ENCODE measurements around the gene TRPM5. TPM values are rescaled to one million over a fixed set of nuclear protein-coding genes. Genes with fewer than 3 reads are reported as not detected.

Gene TRPM5
- total and polyA plus RNA-seq, 9 of the 15 experiments (the other 6 are each of a cell fraction or from before 2014, with no cell fraction given): not detected

- CTCF ChIA-PET (ENCODE audit: low intra/inter-chr PET ratio): no interaction called here
- TF ChIP-seq ZBTB34 (CRISPR knock-in tag; IDR thresholded peaks at IDR 0.05) (no peak), SNAPC5 (CRISPR knock-in tag; IDR thresholded peaks at IDR 0.05) (no peak), ZNF24 (IDR thresholded peaks at IDR 0.05) (no peak), MEF2A (IDR thresholded peaks at IDR 0.05; ENCODE audit: control insufficient read depth, low read depth, low read length) (no peak), ZBED1 (IDR thresholded peaks at IDR 0.05) (no peak), ATF6 (CRISPR knock-in tag; IDR thresholded peaks at IDR 0.05) (no peak)
- no peak overlapping the region for H3K9ac ChIP-seq (ENCODE audit: insufficient read depth in 1 of 2, low read depth in 2 of 2, low read length in 2 of 2)
These were observed 31.0 kb upstream of the TRPM5 start for GRCh38 chr11:2475136-2475918.

More at GRCh38 chr11:2475136-2475918, 31.0 kb upstream of the TRPM5 start:
- peak in 1 of 4 experiments; percentile 2 for DNase-seq (ENCODE audit: extremely low read depth in 1 of 4, low spot score in 3 of 4)
- Histone ChIP-seq H3K79me2 (ENCODE audit: control insufficient read depth, insufficient read depth, low read length) (no peaks in the 10 kb centered on the region), H3K4me3 (no peak overlapping the region), H3K4me1 (replicated peaks in 1 of 2; ENCODE audit: control insufficient read depth in 2 of 2, insufficient read depth in 2 of 2, low read length in 2 of 2) (no peaks in the 10 kb centered on the region), H2AFZ (ENCODE audit: low read depth, low read length) (no peak overlapping the region), H3K9me3 (replicated peaks; ENCODE audit: control insufficient read depth, insufficient read depth, low read depth, low read length) (no peaks in the 10 kb centered on the region), H3K4me2 (ENCODE audit: insufficient read depth, low read length) (no peak overlapping the region), H3K27me3 (ENCODE audit: control insufficient read depth in 2 of 2, insufficient read depth in 2 of 2, low read length in 2 of 2) (peaks cover 4 to 34% of the 10 kb centered on the region in 2 experiments; a peak in 3 of 5 replicates), H3K9me1 (ENCODE audit: control insufficient read depth, insufficient read depth, low read length) (no peaks in the 10 kb centered on the region), H3K36me3 (ENCODE audit: control insufficient read depth, insufficient read depth, low read length) (no peaks in the 10 kb centered on the region), H3K27ac (ENCODE audit: extremely low read depth, low read depth, low read length) (no peak overlapping the region), H4K20me1 (replicated peaks; ENCODE audit: control insufficient read depth, insufficient read depth, low read length) (no peaks in the 10 kb centered on the region)
- in situ Hi-C loops (cut with MboI) (no loop called here), intact Hi-C loops (cut with micrococcal nuclease) (no loop called here)
- BruUV-seq (replicated peaks): no TSS peak
- POLR2A ChIA-PET: no interaction called here
- FAIRE-seq: no peak
- no peak for ATAC-seq
- WGBS (ENCODE audit: insufficient coverage, low coverage, missing lambda C conversion rate): 1% methylated on average over 17 of the region's 17 CpGs

Measured in K562 (cell line).